HTERT RPE-1 (cell line): ENCODE measurements around the gene SLC45A2.

Experiments used
- in situ Hi-C: fragments of 300-500 bp; cut with MboI; formaldehyde crosslinking; loops from 4 replicates; pipeline ENCODE4 v1.14.3; 2020; ENCODE audit warnings: low sequenced_read_pairs

The SLC45A2 gene

DNA sequence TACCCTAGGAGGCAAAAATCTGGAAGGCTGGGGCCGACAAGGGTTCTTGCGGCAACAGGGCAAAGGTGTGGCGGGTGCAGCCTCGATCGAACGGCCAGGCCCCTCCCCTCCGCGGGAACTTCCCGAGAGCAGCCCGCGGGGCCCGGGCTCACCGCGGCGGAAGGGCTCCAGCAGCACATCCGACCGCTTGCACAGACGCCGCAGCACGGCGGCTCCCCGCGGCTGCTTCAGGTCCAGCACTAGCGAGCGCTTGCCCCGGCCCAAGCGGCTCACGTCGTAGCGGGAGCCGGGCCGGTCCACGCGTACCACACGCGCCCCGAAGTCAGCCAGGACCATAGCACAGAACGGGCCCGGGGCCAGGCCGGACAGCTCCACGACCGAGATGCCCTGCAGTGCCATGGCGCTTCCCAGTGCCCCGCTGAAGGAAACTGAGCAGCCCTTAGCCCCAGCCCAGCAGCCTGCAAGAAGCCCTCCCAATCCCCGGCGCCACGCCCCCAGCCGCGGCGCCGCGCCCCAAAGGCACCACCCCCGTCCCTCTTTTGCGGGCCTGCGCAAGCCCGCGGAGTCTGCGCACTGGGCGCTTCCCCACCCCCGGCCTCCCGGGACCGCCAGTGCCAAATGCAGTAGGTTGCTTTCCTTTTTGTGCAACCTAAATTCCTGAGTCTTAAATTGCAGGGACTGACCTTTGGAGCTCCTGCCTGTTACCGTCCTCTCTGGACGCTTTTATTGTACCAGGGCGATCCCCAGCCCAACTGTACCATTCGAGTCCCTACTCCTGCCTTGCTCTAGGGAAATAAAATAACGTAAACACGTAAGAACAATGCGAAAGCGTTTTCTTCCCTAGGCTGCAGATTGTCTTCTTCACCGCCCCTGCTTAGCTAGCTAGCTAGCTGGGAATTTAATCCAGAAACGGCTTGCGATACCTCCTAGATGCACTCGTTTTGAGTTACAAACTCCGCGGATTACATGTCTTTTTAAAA is 23.4 kb upstream of the SLC45A2 start, which contains the start of gene AMACR:
AMACR (minus strand) TSS at position 430 of the 980 bp plus-strand sequence; CDS start at position 399, 31 bp downstream.
- in situ Hi-C loops = no loop called here

DNA sequence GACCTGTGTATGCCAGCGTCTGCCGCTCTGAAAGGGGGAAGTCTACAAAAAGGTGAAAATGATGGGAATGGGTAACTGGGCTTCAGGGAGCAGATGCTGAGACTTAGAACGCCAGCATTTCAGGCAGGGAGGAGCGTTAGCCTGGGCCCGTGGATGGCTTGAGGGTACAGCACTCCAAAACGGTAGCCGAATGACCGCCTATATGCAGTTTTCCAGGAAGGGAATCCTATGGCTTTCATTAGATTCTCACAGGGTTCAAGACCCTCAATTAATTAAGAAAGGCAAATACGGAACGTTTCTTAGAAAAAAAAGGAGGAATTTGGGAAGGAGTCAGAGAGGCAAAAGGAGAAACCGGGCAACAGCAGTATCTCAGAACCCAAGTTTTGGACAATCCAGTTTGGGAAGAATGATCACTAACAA is 22.7 kb upstream of the SLC45A2 start:
- in situ Hi-C loops = no loop called here

DNA sequence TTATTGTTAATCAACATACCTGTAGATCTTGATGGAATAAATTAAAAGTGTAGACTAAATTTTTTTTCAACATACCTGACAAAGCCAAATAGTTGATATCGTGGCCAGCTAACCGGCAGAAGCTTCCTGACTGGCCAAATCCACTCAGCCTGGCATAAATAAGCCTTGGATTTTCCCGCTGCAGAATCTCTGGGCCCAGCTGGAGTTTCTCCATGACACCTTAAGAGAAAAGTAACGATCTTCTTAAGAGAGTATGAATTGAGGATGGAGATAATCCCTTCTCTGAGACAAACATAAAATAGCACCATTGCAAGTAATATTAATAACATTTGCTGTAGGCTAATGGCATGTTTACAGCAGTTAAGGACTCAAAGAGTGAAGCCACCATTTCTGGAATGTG is 21.2 kb upstream of the SLC45A2 start:
- in situ Hi-C loops = no loop called here

DNA sequence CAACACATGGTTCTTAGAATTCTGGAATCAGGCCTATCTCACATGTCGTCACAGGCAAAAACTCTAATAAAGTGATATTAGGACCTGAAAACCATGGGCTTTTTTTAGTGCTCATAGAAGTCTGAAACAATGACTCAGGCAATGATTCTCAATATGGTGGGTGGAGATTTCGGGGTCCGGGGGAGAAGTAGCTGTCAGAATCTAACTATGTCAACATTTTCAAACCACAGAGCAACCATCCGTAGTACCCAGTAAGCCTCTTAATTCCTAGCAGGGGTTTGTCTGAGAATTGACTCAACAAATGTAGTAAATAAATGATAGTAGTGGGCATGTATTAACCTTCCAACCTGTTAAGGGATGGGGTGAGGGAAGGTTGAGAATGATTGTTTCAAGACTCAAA is 20.7 kb upstream of the SLC45A2 start:
- in situ Hi-C loops = no loop called here

DNA sequence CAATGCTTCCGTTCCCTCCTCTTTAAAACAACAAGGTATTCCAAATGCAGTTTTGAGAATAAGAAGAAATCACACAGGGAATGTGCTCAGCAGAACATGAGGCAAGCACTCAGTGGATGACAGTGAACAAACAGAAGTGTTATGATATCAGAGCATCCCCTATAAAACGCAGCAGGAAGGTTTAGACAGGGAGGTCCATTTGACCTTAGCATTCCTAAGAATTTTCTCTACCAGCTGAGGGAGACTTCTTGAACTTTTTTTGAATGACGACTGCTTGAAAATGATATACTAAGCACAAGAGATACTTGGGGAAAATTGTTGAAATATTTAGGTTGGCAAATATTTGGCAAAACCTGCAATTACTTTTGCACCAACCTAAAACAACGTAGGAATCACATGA is 19.4 kb upstream of the SLC45A2 start:
- in situ Hi-C loops = no loop called here

DNA sequence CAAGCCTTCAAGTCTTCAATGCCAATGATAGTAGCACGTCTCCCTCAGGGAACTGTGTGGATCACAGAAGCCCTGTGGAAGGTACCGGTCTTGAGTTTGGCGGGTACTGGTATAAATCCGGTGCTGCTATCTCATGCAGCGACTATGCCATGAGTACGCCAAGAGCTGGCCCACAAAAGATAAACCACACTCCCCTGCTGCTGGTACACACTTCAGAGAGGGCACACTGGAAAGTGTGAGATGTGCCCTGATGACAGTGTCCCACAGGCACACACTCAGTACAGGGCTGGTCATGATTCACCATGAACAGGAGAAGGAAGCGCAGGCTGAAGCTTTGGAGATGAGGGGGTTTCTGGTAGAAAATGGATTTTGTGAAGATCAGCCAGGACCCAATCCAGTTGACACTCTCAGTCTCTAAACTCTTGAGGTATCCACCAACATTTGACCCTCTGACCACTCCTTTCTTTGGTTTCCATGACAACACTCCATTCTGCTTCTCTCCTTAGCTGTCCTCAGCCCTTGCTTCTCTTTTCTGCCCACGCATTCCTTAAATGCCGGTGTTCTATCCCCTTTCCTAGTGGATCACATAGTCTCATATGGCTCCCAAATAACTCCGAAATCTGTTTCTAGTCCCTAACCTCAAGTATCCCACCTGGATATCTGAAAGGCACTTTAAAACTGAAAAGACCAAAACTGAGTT is 18.3 kb upstream of the SLC45A2 start:
- in situ Hi-C loops = no loop called here

DNA sequence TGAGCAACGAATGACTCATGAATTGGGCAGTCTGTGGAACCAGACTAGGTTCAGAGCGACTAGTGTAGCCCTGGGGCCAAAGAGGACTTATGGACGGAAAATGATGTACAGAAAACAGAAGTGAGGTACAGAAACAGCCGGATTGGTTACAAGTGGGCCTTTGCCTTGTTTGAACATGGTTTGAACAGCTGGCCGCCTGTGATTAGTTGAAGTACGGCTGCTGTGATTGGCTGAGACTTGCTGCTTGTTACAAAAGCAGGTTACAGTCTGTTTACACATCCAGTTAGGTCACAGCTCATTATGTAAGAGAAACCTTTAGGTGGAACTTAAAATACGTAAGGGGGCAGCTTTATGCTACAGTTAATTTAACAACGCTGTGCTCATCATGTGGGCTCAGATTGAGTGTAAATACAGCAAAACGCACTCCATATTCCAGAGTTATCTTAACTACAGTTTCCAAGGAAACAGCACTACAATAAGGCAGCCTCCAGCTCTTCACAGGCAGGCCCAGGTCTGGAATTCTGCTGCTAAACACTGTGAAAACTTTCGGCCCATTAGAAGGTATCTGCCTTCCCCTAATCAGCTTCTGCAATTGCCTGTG is 16.8 kb upstream of the SLC45A2 start:
- in situ Hi-C loops = no loop called here

DNA sequence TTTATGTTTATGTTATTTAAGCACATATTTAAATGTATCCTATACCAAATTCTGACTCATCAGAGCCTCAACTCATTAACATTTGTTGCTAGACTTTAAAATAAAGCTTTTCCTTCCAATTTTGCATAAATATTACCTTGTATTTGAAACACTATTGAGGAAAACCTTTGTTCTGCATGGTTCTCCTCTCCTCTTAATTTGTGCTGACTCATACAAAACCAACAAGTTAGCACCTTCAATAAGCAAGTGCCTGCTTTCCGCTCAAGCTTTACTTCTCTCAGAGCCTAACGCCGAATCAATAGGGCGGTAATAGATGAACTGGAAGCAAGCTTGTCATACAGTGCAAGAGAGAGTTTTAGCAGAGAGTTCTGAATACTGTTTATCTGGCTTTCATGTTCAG is 15.5 kb upstream of the SLC45A2 start:
- in situ Hi-C loops = no loop called here

DNA sequence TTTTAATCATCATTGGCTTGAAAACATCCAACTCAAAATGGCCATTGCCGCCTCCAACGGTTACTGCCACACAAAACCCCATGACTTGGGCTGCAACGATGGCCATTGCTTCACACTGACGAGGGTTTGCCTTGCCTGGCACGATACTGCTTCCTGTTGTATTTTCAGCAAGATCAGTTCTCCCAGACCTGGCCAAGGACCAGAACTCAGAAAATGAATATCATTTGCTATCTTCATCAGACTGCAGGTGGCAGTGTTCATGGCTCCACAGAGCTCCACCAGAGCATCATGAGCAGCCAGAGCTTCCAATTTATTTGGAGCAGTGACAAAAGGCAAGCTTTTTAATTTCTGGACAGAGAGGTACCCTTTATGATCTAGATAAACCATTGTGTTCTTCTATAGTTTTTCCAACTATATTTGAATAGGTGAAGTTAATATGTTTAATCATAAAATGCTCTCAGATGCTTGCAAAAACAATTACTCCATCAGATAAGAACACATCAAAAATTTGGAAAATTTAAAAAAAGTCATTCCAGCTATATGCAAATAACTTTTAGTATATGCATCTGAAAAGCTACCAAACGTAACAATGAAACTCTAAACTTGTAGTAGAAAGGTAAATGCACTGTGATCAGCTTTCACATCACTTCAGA is 13.0 kb upstream of the SLC45A2 start:
- in situ Hi-C loops = no loop called here

DNA sequence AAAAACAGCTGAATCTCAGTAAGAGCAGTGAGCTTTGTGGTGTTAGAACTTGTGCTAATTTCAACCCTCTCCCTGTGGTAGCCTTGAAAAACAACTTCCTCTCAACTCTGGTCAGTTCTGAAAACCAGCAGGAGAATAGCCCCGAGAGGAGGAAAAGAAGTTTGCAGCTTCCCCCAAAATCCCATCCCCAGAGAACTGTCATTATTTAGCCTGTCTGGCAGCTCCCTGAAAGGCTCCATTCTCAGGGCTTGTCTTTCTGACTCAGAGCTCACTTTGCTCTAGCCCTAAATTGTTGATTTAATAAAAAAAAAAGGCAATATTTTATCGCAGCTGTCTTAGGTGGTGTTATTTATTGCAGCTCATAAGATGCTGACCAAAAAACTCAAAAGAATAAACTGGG is 11.4 kb upstream of the SLC45A2 start:
- in situ Hi-C loops = no loop called here

DNA sequence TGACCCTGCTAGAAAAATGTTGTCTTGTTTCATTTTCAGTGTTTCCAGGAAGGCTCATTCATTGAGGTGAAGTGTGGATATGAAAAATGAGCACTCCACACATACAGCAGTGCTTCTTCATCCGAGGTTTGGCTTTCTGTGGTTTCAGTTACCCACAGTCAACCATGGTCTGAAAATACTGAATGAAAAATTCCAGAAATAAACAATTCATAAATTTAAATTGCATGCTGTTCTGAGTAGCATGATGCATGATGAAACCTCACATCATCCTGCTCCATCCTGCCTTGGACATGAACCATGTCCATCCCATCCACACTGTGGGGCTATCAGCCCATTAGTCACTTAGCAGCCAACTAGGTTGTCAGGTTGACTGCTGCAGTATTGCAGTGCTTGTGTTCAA is 10.4 kb upstream of the SLC45A2 start:
- in situ Hi-C loops = no loop called here

DNA sequence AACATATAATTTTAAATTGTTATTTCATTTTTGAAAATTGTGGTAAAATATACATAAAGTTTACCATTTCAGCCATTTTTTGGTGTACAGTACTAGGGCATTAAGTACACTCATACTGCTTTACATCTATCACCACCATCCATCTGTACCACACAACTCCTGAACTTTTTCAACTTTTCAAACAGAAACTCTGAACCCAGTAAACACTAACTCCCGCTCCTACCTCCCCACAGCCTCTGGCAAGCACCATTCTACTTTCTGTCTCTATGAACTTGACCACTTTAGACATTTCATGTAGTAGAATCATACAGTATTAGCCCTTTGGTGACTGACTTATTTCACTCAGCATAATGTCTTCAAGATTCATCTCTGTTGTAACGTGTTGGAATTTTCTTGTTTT is 8.4 kb upstream of the SLC45A2 start:
- in situ Hi-C loops = no loop called here

DNA sequence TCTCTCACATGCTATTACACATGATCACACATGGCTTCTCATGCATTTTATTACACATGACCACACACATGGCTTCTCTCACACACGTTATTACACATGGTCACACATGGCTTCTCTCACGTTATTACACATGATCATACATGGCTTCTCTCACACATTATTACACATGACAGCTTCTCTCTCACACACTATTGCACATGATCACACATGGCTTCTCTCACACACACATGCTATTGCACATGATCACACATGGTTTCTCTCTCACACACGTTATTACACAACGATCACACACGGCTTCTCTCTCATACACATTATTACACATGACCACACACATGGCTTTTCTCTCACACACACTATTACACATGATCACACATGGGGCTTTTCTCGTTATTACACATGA is 954 bp upstream of the SLC45A2 start:
- in situ Hi-C loops = no loop called here

DNA sequence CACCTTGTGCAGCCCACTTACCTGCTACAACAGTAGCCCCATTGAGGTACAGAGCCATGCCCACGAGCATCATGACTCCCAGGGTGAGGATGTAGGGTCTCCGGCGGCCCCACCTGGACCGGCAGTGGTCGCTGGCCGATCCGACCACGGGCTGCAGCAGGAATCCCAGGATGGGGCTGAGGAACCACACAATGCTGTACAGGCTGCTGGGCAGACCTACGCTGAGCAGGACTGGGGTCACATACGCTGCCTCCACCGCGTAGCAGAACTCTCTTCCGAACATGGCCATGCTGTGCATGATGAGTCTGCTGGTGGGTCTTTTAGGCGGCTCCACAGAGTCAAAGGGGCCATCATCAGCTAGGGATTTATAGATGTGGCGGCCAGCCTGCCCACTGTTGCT is 315 bp downstream of the SLC45A2 start:
- in situ Hi-C loops = no loop called here

DNA sequence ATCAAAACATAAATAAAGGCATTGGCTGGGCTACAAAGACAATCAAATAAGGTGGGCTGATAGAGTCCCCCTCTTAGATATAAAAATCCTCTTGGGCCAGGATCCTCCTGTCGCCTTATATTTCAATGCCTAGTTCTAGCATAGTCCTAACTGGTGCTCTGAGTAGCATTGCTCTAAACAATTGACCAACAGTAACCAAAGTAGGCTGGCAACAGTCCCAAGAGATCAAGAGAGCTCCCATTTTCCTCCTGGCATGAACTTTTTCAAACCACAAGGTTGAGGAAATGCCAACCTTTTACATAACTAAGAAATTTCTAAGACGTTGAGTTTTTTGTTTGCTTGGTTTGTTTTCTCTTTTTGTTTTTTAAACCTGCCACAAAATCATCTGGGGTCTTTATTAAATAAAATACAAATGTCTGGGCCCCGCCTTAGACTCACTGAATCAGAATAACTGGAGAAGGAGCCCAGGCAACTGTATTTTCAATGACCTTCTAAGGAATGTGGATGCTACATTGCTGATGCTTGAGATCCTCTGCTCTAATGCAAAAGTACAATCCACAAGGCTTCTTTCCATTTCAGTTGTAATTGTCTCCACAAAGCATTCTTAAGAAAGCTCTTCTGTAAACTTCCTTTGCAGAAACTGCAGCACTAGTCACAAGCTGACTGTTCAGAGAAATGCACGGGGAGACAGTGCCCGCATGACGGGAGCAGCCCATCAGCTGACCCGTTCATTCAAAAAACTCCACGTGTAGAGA is 2.9 kb downstream of the SLC45A2 start:
- in situ Hi-C loops = no loop called here

DNA sequence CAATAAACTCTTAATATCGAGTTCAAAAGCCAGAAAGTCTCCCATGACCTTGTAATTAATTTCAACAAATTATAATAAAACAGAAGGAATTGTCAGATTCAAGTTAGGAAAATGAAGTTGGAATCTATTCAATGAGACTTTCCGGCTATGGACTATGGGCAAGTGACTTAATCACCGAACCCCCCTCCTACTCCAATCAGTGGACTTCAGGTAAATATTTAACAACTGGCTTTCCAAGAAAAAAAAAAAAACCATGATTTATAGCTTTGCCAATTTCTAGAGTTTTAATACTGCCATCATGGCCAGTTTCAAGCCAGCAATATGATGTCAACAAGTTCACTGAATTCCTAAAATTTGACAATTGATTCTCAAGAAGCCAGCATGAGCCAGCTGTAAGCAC is 4.5 kb downstream of the SLC45A2 start:
- in situ Hi-C loops = no loop called here

DNA sequence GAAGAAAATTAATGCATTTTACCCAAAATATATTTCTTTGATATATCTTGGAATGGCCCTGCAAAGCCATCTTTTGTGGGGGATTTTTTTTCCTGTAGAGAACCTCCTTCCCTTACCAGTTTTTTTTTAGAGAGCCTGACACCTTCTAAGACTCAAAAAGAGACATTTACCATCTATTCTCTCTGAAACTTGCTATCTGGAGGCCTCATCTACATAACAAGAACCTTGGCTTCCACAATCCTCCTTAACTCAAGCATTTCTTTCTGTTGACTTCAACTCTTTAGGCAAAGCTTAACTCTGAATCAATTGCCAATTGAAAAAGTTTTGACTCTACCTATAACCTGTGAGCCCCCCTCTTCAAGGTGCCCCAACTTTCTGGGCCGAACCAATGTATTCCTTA is 6.2 kb downstream of the SLC45A2 start:
- in situ Hi-C loops = no loop called here

DNA sequence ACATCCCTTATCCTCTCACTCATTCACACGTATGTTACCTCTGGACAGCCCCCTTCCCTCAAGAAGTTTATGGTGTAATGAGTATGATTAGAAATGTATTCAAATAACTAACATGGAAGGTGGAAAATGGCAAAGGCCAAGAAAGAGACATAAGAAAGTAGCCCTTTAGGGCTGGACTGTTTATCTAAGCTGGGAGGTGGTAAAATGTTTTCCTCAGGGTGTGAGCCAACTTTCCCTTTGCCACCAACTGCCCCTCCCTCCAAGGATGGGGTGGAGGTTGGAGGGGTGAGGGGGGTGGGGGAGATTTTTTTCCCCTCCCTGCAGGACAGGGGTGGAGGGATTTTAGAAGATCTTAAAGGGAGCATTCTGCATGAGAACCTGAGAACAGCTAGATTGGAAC is 8.2 kb downstream of the SLC45A2 start:
- in situ Hi-C loops = no loop called here

DNA sequence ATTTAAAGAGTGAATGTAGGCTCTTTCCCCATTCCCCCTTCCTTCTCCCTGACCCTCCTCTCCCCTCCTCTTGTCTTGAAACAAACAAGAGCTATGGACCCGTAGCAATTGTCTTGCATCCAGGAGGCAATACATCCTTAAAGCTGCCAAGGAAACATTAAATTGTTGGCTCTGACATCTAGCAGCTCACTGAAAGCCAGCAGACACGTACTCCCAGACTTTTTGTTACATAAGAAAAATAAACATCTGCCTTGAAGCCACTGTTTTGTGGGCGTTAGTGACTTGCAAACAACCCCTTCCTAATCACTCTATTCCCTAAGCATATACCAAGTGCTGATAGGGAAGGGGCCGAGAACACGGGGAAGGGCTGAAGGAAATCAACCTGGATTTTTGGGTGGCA is 8.6 kb downstream of the SLC45A2 start:
- in situ Hi-C loops = no loop called here

DNA sequence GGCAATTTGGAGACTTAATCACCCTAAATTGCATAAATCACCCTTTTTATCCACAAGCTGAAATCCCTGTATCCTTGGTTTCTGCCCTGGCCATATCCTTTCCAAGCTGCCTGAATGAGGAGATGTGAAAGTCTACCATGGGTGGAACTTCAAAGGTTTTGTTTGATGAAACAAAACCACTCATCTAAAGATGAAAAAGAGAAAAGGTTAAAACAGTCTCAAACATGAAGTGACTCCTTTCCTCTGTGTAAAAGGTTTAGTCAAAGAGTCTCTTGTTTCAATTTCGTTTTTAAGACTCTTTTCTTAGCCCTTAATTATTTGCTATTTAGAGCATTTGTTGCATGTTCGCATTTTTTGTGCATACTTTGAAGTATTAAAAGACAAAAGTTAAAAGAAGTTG is 11.2 kb downstream of the SLC45A2 start:
- in situ Hi-C loops = no loop called here
